Caki2 (cell line): ENCODE measurements around the gene ANKH. TPM values are rescaled to one million over a fixed set of nuclear protein-coding genes. Genes with fewer than 3 reads are reported as not detected.
A peak's percentile ranks its signal among the peaks of the same experiment; 100 is the strongest.
"Not testable (repeated sequence)": the region's sequence is repeated elsewhere in the genome, so short reads cannot be mapped to it uniquely, and the experiment has no call there.

Experiments used
- DNase-seq: peaks from one replicate; pipeline ENCODE4 v3.0.0-alpha.2; 2015; ENCODE audit warnings: low read depth
- in situ Hi-C: cut with HindIII; loops from 2 replicates; pipeline ENCODE4 v1.10.0; 2016; ENCODE audit warnings: low sequenced_read_pairs, low pct_unique_long_range_greater_than_20kb, mixed read lengths
- total RNA-seq: library from RNA; depleted of rRNA; stranded (reverse); fragments of >200 nt; shearing (Covaris generic); gene quantifications from 2 replicates; pipeline ENCODE4 v1.2.3, GENCODE V29; 2014; ENCODE audit warnings: low replicate concordance; rRNA removed

The ANKH gene
- 16.3 and 30.1 TPM in 2 replicates for total RNA-seq

- in situ Hi-C loops: no loop called here
- peak; percentile 68 for DNase-seq
Measured at GRCh38 chr5:14871214-14872069, at the start of gene ANKH. ANKH (minus strand) TSS chr5:14871778; CDS start chr5:14871447, 331 bp downstream.

GRCh38 chr5:14920121-14920520, 48.5 kb upstream of the ANKH start:
- in situ Hi-C loops: no loop called here
- no peak for DNase-seq

GRCh38 chr5:14919106-14919505, 47.5 kb upstream of the ANKH start:
- in situ Hi-C loops, DNase-seq: not testable (repeated sequence)

- DNase-seq: no peak
- in situ Hi-C loops: no loop called here
Measured at GRCh38 chr5:14917719-14918118, 46.1 kb upstream of the ANKH start.

- in situ Hi-C loops: no loop called here
- DNase-seq: no peak
Measured at GRCh38 chr5:14915291-14915952, 43.8 kb upstream of the ANKH start.

GRCh38 chr5:14914623-14915260, 43.2 kb upstream of the ANKH start:
- in situ Hi-C loops: no loop called here
- DNase-seq: peak; percentile 12

- in situ Hi-C loops: no loop called here
- DNase-seq: no peak
Measured at GRCh38 chr5:14914193-14914592, 42.6 kb upstream of the ANKH start.

- in situ Hi-C loops: no loop called here
- DNase-seq: no peak
Measured at GRCh38 chr5:14913096-14913495, 41.5 kb upstream of the ANKH start.

GRCh38 chr5:14912206-14912605, 40.6 kb upstream of the ANKH start:
- in situ Hi-C loops: no loop called here
- no peak for DNase-seq

GRCh38 chr5:14909369-14909768, 37.8 kb upstream of the ANKH start:
- DNase-seq: no peak
- in situ Hi-C loops: no loop called here

GRCh38 chr5:14908172-14908571, 36.6 kb upstream of the ANKH start:
- DNase-seq: peak; percentile 22
- in situ Hi-C loops: no loop called here

GRCh38 chr5:14906628-14907027, 35.0 kb upstream of the ANKH start:
- DNase-seq: no peak
- in situ Hi-C loops: no loop called here

- in situ Hi-C loops: no loop called here
- DNase-seq: no peak
Measured at GRCh38 chr5:14902826-14903560, 31.4 kb upstream of the ANKH start.

GRCh38 chr5:14901462-14902051, 30.0 kb upstream of the ANKH start:
- DNase-seq: no peak
- in situ Hi-C loops: no loop called here

- no peak for DNase-seq
- in situ Hi-C loops: no loop called here
Measured at GRCh38 chr5:14900693-14901461, 29.3 kb upstream of the ANKH start.

- in situ Hi-C loops: no loop called here
- DNase-seq: no peak
Measured at GRCh38 chr5:14896131-14896530, 24.6 kb upstream of the ANKH start.

- in situ Hi-C loops: no loop called here
- DNase-seq: no peak
Measured at GRCh38 chr5:14895301-14895700, 23.7 kb upstream of the ANKH start.
